GM18873 (cell line): ENCODE data around the gene TBC1D22B.
"Not testable (repeated sequence)": the region's sequence is repeated elsewhere in the genome, so short reads cannot be mapped to it uniquely, and the experiment has no call there.

ENCODE experiments used
- ATAC-seq: cut with Tn5 transposase; IDR thresholded peaks from one replicate; pipeline ENCODE4 v1.9.1; 2021; ENCODE audit warnings: mild to moderate bottlenecking, moderate library complexity, moderate number of reproducible peaks; ENCODE audit not compliant: unreplicated experiment, low FRiP score

Gene TBC1D22B

DNA sequence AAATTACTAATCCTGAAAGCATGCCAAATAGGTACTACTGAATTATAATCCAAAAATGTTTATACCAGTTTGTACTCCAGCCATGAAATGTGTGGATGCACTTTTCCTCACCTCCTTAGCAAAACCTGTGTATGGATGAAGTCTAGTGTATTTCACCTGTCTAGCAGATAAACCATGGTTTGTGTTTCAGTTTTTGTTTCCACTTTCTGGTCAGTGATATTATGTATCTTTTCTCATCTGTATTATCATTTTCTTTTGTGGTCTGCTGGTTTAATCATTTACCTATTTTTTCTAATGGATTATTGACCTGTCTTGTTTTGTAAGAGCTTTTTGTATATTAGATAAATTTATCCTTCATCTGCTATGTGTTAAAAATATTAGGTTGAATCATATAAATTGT is 41.4 kb downstream of the TBC1D22B start:
- no peak for ATAC-seq

DNA sequence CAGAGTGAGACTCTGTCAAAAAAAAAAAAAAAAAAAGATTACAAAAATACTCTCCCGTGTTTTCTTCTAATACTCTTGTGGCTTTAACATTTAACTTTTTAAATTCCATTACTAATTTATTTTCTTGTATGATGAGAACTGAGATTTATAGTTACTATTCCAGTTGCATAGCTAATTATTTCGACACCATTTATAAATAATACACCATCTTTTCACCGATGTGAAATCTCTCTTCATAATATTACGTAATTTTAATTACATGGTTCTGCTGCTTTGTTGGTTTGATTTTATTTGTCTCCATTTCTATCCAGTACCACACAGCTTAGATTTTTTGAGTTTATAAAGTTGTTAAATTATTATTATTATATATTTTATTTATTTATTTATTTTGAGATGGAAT is 42.4 kb downstream of the TBC1D22B start:
- ATAC-seq, result no peak

DNA sequence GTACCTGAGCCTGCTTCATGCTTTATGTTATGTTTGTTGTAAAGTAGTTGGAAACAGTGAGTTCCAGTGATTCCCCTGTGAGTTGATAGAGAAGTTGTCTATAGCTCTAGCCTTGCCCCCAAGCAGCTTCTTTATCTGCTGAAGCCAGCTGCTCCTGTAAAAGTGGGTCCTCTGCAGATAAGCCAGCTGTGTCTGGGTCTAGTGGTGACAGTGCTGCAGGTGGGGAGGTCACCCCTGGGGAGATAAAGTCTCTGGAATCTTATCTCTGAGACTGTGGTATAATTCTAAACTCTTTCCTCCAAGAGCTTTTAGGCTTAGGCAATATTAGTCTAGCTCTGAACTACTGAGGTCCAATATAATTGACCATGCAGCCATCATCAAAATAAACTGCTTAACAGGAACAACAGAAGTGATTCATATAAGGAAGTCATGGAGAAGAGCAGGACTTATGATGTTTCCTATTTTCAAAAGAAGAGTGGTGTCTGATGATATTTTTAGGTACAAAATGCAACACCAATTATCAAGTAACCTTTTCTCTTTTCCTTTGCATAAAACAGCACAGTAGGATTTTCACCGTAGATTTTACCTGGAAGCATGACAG is 44.6 kb downstream of the TBC1D22B start:
- no peak for ATAC-seq

DNA sequence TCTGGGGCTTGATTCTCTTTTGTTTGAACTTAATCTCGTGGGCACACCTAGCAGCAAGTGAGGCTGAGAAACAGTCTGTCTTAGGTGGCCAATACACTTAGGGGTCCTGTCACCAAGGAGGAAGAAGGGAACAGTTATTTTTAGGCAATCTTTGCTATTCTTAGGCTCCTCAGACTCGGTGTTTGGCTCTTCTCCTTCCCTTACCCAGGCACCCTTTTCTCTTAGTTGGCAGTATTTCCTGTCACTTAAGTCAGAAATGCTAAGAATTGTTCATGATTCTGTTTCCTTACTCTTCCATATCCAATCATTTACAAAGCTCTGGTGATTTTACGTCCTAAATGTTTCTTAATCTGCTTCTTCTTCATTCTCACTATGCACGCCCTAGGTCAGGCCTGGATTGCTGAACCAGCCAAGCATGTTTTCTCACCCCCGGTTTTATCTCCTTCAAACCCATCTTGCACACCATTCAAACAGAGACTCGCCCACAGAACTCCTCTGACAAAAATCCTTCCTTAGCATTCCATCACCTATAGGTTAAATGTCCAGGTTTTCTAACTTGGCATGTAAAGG is 45.6 kb downstream of the TBC1D22B start:
- no peak for ATAC-seq

DNA sequence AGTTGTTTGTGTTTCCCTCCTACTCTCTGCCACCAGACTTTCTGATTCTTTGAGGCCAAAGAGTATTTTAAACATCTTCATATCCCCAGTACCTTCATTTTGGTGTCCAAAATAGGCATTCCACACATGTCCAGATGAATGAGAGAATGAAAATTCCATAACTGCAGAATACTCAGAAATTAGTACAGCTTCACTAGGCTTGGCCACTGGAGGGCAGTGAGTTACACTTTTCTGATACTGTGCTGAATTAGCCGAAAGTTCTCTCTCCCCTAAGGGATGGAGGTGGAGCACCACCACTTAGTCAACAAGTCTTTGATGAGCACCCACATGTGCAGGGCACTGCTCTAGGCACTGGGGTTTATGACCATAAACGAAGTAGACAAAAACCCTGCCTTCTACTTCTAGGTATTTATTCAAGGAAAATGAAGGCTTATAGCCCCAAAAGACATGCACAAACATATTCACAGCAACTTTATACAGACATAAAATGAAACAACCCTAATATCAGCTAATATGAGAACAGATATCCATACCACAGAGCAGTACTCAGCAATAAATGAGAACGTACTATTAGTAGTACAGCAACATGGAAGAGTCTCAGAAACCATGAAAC is 46.4 kb downstream of the TBC1D22B start:
- ATAC-seq, result no peak

DNA sequence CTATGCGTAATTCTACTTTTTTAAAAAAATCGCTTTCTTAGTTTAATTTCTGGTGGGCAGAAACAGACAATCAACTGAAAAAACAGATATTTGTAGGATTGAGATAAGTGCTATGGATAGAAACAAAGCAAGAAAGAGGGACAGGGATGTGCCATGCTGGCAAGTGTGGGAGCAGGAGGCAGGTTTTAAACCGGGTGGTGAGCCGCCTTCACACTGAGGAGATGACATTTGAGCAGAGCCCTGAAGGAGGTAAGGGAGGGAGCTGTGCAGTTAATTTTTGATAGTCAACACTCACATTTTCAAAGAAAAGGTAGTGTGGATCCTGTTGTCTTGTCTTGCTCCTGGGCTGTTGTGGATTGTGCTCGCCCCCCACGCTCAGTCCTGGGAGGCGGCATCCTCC is 47.2 kb downstream of the TBC1D22B start:
- no peak for ATAC-seq

DNA sequence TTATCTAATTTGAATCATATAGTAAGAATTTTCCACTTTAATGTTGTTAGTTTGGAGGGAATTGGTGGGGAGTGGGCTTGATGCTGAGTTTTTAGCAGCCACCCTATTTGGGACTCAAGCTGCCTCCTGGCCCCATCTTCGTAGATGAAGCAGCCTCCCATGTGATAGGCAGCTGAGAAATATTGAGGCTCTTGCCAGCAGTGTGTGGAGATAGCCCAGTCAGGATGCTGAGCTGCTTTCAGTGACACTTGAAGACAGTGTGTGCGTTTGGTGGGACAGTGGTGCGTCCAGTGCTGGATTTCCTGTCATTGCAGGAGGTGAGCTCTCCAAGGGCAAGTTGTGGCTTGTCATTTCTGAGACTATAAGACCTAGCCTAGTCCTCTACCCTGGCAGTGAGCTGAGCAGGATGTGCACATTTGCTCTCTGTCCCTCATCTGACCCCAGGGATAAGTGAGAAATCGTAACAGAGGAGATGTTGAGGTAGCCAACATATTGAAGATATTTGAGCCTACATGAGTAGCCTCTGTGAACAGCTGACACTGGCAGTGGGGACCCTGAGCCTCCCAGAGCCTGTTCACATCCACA is 48.4 kb downstream of the TBC1D22B start:
- no peak for ATAC-seq

DNA sequence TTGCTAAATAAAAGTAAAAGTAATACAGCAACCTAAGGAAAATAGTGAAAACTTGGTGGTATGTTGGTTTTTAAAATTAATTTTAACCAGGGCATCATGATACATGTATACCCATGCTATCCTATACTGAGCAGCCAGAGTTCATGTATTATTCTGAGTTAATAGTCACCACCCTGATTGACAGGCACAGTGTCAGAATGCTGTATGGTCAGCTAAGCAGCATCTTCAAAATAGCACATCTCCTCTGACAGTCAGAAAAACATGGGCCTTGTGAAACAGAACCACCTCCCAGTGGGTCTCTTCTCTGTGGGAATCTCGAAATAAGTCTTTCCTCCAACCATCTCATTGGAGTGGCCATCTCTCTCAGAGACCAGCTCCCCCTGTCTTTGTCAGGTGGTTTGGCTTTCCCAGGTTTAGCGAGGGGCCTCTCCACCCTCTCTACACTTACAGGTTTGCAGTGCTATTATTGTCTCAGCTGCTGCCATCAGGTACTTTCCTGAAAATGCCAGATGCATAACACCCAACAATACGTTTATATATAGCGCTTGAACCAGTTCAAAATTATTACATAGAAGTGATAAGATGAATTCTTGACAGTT is 49.2 kb downstream of the TBC1D22B start:
- ATAC-seq, result no peak

DNA sequence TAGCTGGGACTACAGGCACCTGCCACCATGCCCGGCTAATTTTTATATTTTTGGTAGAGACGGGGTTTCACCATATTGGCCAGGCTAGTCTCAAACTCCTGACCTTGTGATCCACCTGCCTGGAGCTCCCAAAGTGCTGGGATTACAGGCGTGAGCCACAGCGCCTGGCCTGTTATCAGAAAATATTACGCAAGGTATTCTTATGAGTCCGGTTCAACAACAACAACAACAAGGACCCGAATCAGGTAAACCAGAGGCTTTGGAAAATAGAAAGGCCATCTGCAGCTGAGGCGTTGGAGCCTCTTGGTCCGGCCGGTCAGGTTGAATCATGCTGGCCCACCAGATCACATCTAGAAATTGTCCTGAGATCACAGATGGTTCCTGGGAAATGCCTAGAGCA is 49.9 kb downstream of the TBC1D22B start:
- ATAC-seq, result not testable (repeated sequence)

DNA sequence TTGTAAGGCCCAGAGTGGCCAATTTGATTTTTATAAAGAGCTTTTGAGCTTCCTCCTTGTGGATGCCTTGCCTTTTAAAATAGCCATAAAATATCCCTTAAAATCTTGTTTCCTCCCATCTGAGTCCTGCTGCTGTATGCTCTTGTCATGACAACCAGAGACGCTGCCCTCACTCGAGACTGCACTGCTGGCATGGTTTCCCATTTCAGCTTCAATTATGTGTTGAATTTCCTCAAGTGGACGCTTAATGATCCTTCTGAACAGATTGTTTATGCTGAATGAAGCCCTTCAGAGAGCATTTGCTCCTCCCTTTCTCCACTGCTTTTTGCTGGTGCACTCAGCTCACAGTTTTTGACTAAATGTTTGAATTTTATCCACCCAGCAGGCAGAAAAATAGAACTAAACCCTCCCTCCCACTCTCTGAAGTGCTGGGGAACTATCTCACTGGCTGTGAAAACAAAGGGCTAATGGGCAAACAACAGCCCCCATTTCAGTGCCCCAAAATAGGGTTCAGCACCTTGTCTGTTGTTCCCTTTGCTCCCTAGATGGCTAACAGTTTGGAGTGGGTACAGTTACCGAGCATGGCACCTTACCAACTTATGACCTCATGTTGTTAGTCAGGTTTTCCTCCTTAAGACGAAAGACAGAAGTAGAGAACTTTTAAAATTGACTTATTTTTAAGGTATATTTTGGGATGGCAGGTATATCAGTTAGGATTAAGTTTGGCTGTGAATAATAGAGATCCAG is 50.7 kb downstream of the TBC1D22B start:
- ATAC-seq, result no peak

DNA sequence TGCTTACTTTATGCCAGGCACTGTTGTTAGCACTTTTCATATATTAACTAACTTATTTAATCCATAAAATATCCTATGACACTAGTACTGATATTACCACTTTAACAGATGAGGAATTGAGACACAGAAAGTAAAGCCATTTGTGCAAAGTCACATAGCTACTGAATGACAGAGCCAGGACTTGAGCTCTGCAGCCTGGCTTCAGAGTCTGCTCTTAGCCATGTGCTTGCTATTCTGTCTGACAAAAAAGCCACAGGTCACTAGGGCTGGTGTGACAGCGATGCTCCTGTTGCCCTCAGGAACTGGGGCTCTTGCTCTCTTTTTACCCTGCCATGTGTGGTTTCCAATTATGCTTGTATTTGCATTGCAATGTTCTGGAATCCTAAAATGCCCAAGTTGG is 51.5 kb downstream of the TBC1D22B start:
- ATAC-seq, result no peak

DNA sequence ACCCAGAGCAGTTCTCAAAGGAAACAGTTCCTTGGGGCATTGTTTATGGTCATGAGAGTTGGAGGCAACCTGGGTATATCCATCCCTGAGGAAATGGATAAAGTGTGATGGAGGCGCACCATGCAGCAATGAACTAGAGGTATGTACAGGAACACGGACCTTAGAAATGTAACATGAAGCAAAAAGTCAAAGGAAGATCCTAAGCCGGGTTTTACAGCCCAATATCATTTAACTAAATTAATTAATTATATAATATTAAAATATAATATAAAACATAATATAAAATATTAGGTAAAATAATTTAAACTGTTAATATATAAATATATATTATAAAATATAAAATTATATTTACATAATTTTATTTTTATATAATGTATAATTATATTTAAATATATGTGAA is 52.1 kb downstream of the TBC1D22B start:
- no peak for ATAC-seq

DNA sequence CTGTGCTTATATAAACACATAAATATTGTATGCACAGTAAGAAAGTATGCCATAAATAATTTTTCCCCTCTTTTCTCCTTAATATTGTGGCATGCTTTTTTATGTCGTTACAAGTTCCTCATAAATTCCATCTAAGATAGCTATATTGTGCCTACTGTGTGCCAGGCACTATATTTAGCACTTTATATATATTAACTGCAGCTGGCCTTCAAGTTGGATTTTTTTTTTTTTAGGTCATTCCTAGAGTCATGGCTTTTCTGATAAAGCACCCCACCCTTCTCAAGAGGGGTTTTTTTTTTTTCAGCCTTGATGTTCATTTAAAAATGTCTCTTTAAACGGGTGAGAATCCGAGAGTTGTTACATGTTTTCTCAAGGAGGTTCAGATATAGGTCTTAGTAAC is 53.4 kb downstream of the TBC1D22B start:
- no peak for ATAC-seq

DNA sequence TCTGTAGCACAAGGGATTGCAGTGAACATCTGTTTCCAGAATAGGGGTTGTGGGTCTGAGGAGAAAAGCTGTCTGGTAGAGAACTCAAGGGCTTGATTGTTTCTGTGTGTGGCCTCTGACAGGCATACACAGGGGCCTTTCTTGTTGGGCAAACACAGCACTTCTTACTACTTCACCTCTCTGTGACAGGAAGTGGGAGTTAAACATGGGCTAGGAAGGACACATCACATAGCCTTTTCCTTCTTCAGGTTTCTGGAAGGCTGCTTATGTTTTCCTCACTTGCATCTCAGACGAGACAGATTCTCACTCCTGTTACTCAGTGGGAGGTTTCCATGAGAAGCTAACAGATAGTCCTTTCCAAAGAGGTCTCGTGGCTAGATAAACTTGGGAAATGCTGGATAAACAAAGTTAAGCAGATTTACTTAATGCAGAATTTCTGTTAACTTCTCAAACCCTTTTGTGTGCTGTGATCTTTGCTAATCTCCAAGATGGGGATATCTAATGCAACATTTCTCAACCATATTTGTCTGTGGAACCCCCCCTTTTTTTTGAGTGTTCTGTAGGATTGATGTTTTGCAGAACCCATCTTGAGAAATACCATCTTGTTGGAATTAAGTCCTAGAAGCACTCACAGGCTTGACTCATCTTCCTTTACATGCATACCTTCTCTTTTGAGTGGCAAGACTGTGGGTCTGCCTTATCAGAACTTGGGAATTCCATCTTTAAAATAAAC is 54.3 kb downstream of the TBC1D22B start:
- no peak for ATAC-seq

DNA sequence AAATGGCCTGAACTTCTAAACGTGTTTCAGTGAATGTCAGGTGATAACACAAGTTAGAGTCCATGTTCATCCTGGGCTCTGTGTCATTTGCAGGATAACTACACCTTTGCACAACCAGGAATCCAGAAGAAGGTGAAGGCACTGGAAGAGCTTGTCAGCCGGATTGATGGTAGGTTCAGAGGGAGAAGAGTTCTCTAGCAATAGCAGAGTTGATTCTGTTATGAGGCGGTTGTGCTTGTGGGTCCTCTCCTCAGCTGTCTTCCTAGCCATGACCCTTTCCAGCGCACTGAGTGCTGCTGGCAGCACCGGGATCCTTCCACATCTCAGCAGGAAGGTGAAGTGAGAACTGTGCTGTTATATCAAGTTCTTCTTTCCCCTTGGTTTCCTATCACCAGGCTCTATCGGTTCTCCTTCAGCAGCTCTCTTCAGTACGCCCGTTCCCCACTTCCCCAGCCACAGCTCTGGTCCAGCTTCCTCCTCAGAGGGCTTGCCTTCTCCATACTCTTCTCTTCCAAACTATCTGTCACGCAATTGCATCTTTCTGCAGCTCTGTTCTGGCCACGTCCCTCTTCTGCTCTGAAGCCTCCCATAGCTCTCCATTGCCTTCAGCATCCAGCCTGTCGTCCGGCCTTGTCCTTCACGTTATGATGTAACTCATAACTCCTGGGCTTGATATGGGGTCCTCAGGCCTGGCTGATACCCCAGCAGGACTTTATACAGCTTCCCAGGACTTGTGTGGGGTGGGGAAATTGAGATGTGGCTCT is 56.3 kb downstream of the TBC1D22B start:
- ATAC-seq, result no peak

DNA sequence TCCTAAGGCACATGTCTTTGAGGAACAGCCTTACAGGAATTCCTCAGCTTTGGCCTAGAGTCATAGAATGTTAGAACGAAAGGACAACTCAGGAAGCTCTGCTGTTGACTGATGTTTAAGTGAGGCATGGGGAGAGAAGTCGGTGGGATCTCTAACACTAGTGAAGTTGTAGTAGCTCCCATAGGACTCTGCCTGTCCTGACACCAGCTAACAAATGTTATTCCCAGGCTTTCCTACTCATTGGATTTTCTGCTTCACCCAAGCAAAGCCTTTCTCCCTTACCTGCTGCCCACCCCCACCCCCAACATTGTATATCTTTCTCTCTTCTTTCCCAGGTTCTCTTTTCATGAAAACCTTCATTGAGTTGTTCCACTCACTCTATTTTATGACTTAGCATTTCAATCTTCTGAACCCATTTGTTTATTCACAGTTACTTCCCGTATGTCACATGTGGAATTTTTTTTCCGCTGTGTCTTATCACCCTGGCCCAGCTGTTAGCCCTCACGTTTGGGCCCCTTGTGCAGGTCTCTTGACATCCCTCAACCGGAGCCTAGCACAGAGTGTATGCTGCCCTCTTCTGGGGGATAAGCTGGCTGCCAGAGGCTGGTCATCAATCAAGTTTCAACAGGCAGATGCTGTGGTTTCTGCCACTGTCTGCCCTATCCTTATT is 57.0 kb downstream of the TBC1D22B start:
- ATAC-seq, result no peak

DNA sequence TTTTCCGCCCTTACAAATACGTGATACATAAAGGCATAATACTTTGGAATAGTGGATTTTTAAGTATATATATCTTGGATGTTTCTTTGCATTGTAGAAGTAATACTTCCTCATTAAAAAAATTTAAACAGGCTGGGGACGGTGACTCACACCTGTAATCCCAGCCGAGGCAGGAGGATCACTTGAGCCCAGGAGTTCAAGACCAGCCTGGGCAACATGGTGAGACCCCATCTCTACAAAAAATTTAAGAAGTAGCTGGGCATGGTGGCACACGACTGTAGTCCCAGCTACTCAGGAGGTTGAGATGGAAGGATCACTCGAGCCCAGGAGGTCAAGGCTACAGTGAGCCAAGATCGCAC is 57.6 kb downstream of the TBC1D22B start:
- ATAC-seq, result no peak

DNA sequence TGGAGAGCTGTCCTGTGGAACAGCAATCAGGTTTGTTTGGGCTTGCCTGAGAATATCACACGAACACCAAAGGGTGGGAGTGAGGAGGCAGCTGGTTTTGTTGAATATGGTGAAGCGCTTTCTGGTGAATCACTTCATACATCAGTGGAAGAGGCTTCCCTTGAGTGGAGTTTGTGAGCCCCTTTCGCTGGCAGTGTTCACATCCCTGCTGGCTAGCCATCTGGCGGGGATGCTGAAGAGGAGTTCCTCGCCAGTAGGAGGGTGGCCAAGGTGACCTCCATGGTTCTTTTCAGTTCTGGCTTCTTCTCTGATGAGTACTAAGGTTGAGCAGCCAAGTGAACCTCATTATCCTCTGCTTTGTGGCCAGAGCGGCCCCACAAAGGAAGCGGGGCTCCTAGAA is 58.5 kb downstream of the TBC1D22B start:
- no peak for ATAC-seq
